ENCODE measurements around the gene CYP4F11.

DNA sequence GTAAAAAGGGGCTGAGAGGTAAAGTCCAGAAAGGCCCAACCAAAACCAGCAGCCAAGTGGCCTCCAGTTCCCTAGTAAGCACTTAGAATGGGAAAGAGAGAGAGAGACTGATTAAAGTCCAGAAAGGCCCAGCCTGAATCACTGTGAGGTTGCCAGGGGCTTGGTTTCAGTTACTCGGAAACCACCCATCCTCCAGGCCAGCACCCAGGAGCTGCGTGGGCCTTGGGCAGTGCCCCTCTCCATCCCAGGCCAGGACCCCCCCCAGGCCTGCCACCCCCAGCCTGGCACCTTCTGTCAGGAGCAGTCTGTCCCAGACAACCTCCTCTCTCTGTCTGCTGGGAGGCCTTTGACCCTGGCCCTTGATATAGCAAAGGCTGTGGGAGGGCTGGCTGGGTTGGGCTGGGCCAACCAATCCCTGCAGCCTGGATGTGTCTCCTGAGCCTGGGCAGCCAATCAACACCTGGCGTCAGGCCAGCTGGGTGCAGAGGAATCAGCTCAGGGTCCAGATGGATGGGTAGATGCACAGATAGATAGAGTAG is 36.5 kb downstream of the CYP4F11 start, which contains the start of gene CYP4F2:
- no peak for TF ChIP-seq EZH2 (IDR thresholded peaks at IDR 0.05)
- TF ChIP-seq, protein P1, sequence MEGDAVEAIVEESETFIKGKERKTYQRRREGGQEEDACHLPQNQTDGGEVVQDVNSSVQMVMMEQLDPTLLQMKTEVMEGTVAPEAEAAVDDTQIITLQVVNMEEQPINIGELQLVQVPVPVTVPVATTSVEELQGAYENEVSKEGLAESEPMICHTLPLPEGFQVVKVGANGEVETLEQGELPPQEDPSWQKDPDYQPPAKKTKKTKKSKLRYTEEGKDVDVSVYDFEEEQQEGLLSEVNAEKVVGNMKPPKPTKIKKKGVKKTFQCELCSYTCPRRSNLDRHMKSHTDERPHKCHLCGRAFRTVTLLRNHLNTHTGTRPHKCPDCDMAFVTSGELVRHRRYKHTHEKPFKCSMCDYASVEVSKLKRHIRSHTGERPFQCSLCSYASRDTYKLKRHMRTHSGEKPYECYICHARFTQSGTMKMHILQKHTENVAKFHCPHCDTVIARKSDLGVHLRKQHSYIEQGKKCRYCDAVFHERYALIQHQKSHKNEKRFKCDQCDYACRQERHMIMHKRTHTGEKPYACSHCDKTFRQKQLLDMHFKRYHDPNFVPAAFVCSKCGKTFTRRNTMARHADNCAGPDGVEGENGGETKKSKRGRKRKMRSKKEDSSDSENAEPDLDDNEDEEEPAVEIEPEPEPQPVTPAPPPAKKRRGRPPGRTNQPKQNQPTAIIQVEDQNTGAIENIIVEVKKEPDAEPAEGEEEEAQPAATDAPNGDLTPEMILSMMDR (IDR thresholded peaks at IDR 0.05), result no peak
